ENCODE data around the gene PLPPR1. TPM values are rescaled to one million over a fixed set of nuclear protein-coding genes. Genes with fewer than 3 reads are reported as not detected.

PLPPR1 gene
- polyA plus RNA-seq, 3 donors, result not detected

GRCh38 chr9:101128623-101129022 lies 100.1 kb downstream of the PLPPR1 start:
- no peak overlapping the region for H3K27ac Mint-ChIP-seq
- no peak for TF ChIP-seq CTCF (IDR thresholded peaks at IDR 0.05)
- H3K36me3 ChIP-seq (replicated peaks in 1 of 2; ENCODE audit: control insufficient read depth in 1 of 2, insufficient read depth in 2 of 2, low read length in 2 of 2), result no peaks in the 10 kb centered on the region
- H3K79me2 ChIP-seq (ENCODE audit: insufficient read depth, low read length), result no peaks in the 10 kb centered on the region
- intact Hi-C loops (cut with micrococcal nuclease), result no loop called here
- no peaks in the 10 kb centered on the region for H4K20me1 ChIP-seq (ENCODE audit: insufficient read depth, low read length)
- no peak overlapping the region for H3K9ac ChIP-seq (ENCODE audit: insufficient read depth, low read length, poor library complexity, severe bottlenecking)
- peaks cover 0 to 2% (median 0%) of the 10 kb centered on the region in 3 donors for H3K27me3 Mint-ChIP-seq (ENCODE audit: low read depth in 3 of 3)
- no peak overlapping the region for H3K4me3 ChIP-seq (replicated peaks in 1 of 3; ENCODE audit: low read depth in 2 of 3, low read length in 3 of 3)
- DNase-seq, result no peak
- no peak overlapping the region for H3K4me3 Mint-ChIP-seq
- H3K9me3 ChIP-seq (replicated peaks in 1 of 2; ENCODE audit: control insufficient read depth in 1 of 2, insufficient read depth in 1 of 2, low read length in 2 of 2), result peaks cover 0 to 11% of the 10 kb centered on the region in 2 donors
- H3K36me3 Mint-ChIP-seq, result no peaks in the 10 kb centered on the region
- no peak overlapping the region for H3K4me2 ChIP-seq (replicated peaks; ENCODE audit: extremely low read depth, low read length, poor library complexity, severe bottlenecking)
- no peak overlapping the region for H3K27ac ChIP-seq (ENCODE audit: low read depth in 1 of 2, low read length in 2 of 2)
- H3K4me1 ChIP-seq (ENCODE audit: control insufficient read depth in 1 of 2, insufficient read depth in 2 of 2, low read length in 2 of 2), result no peaks in the 10 kb centered on the region
- H3K9me3 Mint-ChIP-seq, result peaks cover 4 to 6% (median 6%) of the 10 kb centered on the region in 7 donors
- H2AFZ ChIP-seq (ENCODE audit: insufficient read depth, low read depth, low read length, poor library complexity, severe bottlenecking), result no peak overlapping the region
- H3K4me1 Mint-ChIP-seq, result no peaks in the 10 kb centered on the region
- H3K27me3 ChIP-seq (ENCODE audit: control insufficient read depth in 2 of 2, insufficient read depth in 2 of 2, low read length in 2 of 2), result no peaks in the 10 kb centered on the region

- Histone ChIP-seq H4K20me1 (ENCODE audit: insufficient read depth, low read length) (no peaks in the 10 kb centered on the region), H3K9me3 (replicated peaks in 1 of 2; ENCODE audit: control insufficient read depth in 1 of 2, insufficient read depth in 1 of 2, low read length in 2 of 2) (peaks cover 0 to 6% of the 10 kb centered on the region in 2 donors), H3K27ac (ENCODE audit: low read depth in 1 of 2, low read length in 2 of 2) (no peak overlapping the region), H3K9ac (ENCODE audit: insufficient read depth, low read length, poor library complexity, severe bottlenecking) (no peak overlapping the region), H2AFZ (ENCODE audit: insufficient read depth, low read depth, low read length, poor library complexity, severe bottlenecking) (no peak overlapping the region), H3K79me2 (ENCODE audit: insufficient read depth, low read length) (no peaks in the 10 kb centered on the region), H3K4me1 (ENCODE audit: control insufficient read depth in 1 of 2, insufficient read depth in 2 of 2, low read length in 2 of 2) (no peaks in the 10 kb centered on the region), H3K27me3 (ENCODE audit: control insufficient read depth in 2 of 2, insufficient read depth in 2 of 2, low read length in 2 of 2) (no peaks in the 10 kb centered on the region), H3K4me2 (replicated peaks; ENCODE audit: extremely low read depth, low read length, poor library complexity, severe bottlenecking) (no peak overlapping the region), H3K4me3 (replicated peaks in 1 of 3; ENCODE audit: low read depth in 2 of 3, low read length in 3 of 3) (no peak overlapping the region), H3K36me3 (replicated peaks in 1 of 2; ENCODE audit: control insufficient read depth in 1 of 2, insufficient read depth in 2 of 2, low read length in 2 of 2) (no peaks in the 10 kb centered on the region)
- no peak overlapping the region for H3K4me3 Mint-ChIP-seq
- H3K27ac Mint-ChIP-seq, result no peak overlapping the region
- H3K27me3 Mint-ChIP-seq (ENCODE audit: low read depth in 3 of 3), result peaks cover 0 to 2% (median 0%) of the 10 kb centered on the region in 3 donors
- no peaks in the 10 kb centered on the region for H3K36me3 Mint-ChIP-seq
- no peak for DNase-seq
- TF ChIP-seq CTCF (IDR thresholded peaks at IDR 0.05), result no peak
- WGBS (ENCODE audit: insufficient coverage), result 100% methylated on average over 1 of the region's 1 CpG
- H3K9me3 Mint-ChIP-seq, result peaks cover 4 to 6% (median 6%) of the 10 kb centered on the region in 7 donors
- no peaks in the 10 kb centered on the region for H3K4me1 Mint-ChIP-seq
- intact Hi-C loops (cut with micrococcal nuclease), result no loop called here
These were observed 101.5 kb downstream of the PLPPR1 start for GRCh38 chr9:101130054-101130453.

Data from CD14-positive monocyte (primary cell).